ENCODE results near the gene AFF3. TPM values are rescaled to one million over a fixed set of nuclear protein-coding genes. Genes with fewer than 3 reads are reported as not detected.

The AFF3 gene
- polyA plus RNA-seq, 1 donor (not counting 4 experiments of a cell fraction or from before 2014, with no cell fraction given), result not detected

GRCh38 chr2:99803846-99804245 lies 338.5 kb downstream of the AFF3 start:
- no peak overlapping the region for H2AFZ ChIP-seq (ENCODE audit: control insufficient read depth, low read length)
- H3K4me1 ChIP-seq (ENCODE audit: control insufficient read depth, extremely low read depth, insufficient read depth, low read length), result no peaks in the 10 kb centered on the region
- no peak overlapping the region for H3K9ac ChIP-seq (ENCODE audit: control insufficient read depth, extremely low read depth, insufficient read depth, low read length)
- H3K27ac ChIP-seq (ENCODE audit: control insufficient read depth, insufficient read depth, low read length), result no peak overlapping the region
- no peaks in the 10 kb centered on the region for H3K9me3 ChIP-seq (ENCODE audit: control insufficient read depth, low read depth, low read length)
- H3K79me2 ChIP-seq (ENCODE audit: control insufficient read depth, insufficient read depth, low read length), result no peaks in the 10 kb centered on the region
- H3K4me2 ChIP-seq (ENCODE audit: control insufficient read depth, extremely low read depth, insufficient read depth, low read depth, low read length), result no peak overlapping the region
- TF ChIP-seq CTCF (optimal IDR thresholded peaks at IDR 0.05 in 1 of 3, IDR thresholded peaks at IDR 0.05 in 1 of 3, conservative IDR thresholded peaks at IDR 0.05 in 1 of 3; ENCODE audit: extremely low read depth in 1 of 3, insufficient read depth in 2 of 3, low read length in 3 of 3) (no peak), EZH2 (IDR thresholded peaks at IDR 0.05; ENCODE audit: low read length) (no peak)
- DNase-seq (ENCODE audit: low read depth, low spot score), result no peak
- dilution Hi-C loops (cut with MboI; ENCODE audit: extremely low pct_ligation_motif_present, low sequenced_read_pairs), result no loop called here
- H3K9me1 ChIP-seq (ENCODE audit: control insufficient read depth, extremely low read depth, insufficient read depth, low read length), result no peaks in the 10 kb centered on the region
- FAIRE-seq, result no peak
- no peaks in the 10 kb centered on the region for H4K20me1 ChIP-seq (ENCODE audit: control insufficient read depth, extremely low read depth, insufficient read depth, low read length)
- no peak overlapping the region for H3K4me3 ChIP-seq (ENCODE audit: control insufficient read depth in 2 of 3, extremely low read depth in 1 of 3, insufficient read depth in 2 of 3, low read depth in 1 of 3, low read length in 3 of 3)
- H3K36me3 ChIP-seq (ENCODE audit: control insufficient read depth in 2 of 2, extremely low read depth in 1 of 2, insufficient read depth in 2 of 2, low read length in 2 of 2), result no peaks in the 10 kb centered on the region
- H3K27me3 ChIP-seq (ENCODE audit: control insufficient read depth, extremely low read depth, insufficient read depth, low read length), result no peaks in the 10 kb centered on the region

DNA sequence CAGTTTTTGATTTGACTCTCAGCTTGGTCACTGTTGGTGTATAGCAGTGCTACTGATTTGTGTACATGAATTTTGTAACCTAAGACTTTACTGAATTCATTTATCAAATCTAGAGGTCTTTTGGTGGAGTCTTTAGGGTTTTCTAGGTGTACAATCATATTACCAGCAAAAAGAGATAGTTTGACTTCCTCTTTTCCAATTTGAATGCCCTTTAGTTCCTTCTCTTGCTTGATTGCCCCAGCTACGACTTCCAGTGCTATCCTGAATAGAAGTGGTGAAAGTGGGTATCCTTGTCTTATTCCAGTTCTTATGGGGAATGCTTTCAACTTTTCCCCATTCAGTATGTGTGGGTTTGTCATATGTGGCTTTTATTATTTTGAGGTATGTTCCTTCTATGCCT lies 339.7 kb downstream of the AFF3 start:
- Histone ChIP-seq H3K9me3 (ENCODE audit: control insufficient read depth, low read depth, low read length) (no peaks in the 10 kb centered on the region), H3K4me2 (ENCODE audit: control insufficient read depth, extremely low read depth, insufficient read depth, low read depth, low read length) (no peak overlapping the region), H3K79me2 (ENCODE audit: control insufficient read depth, insufficient read depth, low read length) (no peaks in the 10 kb centered on the region), H3K9me1 (ENCODE audit: control insufficient read depth, extremely low read depth, insufficient read depth, low read length) (no peaks in the 10 kb centered on the region), H3K9ac (ENCODE audit: control insufficient read depth, extremely low read depth, insufficient read depth, low read length) (no peak overlapping the region), H3K27me3 (ENCODE audit: control insufficient read depth, extremely low read depth, insufficient read depth, low read length) (no peaks in the 10 kb centered on the region), H3K27ac (ENCODE audit: control insufficient read depth, insufficient read depth, low read length) (no peak overlapping the region), H3K4me3 (ENCODE audit: control insufficient read depth in 2 of 3, extremely low read depth in 1 of 3, insufficient read depth in 2 of 3, low read depth in 1 of 3, low read length in 3 of 3) (no peak overlapping the region), H2AFZ (ENCODE audit: control insufficient read depth, low read length) (no peak overlapping the region), H3K4me1 (ENCODE audit: control insufficient read depth, extremely low read depth, insufficient read depth, low read length) (no peaks in the 10 kb centered on the region), H4K20me1 (ENCODE audit: control insufficient read depth, extremely low read depth, insufficient read depth, low read length) (no peaks in the 10 kb centered on the region), H3K36me3 (ENCODE audit: control insufficient read depth in 2 of 2, extremely low read depth in 1 of 2, insufficient read depth in 2 of 2, low read length in 2 of 2) (no peaks in the 10 kb centered on the region)
- TF ChIP-seq EZH2 (IDR thresholded peaks at IDR 0.05; ENCODE audit: low read length) (no peak), CTCF (optimal IDR thresholded peaks at IDR 0.05 in 1 of 3, IDR thresholded peaks at IDR 0.05 in 1 of 3, conservative IDR thresholded peaks at IDR 0.05 in 1 of 3; ENCODE audit: extremely low read depth in 1 of 3, insufficient read depth in 2 of 3, low read length in 3 of 3) (no peak)
- dilution Hi-C loops (cut with MboI; ENCODE audit: extremely low pct_ligation_motif_present, low sequenced_read_pairs), result no loop called here
- FAIRE-seq (no peak), DNase-seq (ENCODE audit: low read depth, low spot score) (no peak)

All from keratinocyte (primary cell).